ENCODE data around the gene DNMT3L. TPM values are rescaled to one million over a fixed set of nuclear protein-coding genes. Genes with fewer than 3 reads are reported as not detected.

Gene DNMT3L
- total and polyA plus RNA-seq, 11 donors = not detected

Other genes with a start within 250 kb of the DNMT3L start
- 10 to 100 TPM; 14.6 to 32.0 (median 22.5) TPM for gene TRAPPC10, start 249.6 kb downstream of the DNMT3L start, total RNA-seq
- 10 to 100 TPM in 1 of 2 donors, 1 to 10 TPM in 1; 5.6 to 12.0 TPM for gene TRAPPC10, start 249.6 kb downstream of the DNMT3L start, polyA plus RNA-seq
- gene PWP2, start 154.5 kb downstream of the DNMT3L start, total RNA-seq = 10 to 100 TPM in 1 of 9 donors, 1 to 10 TPM in 6, under 1 TPM in 1, not detected in 1; 0.70 to 10.2 (median 5.0) TPM
- gene PWP2, start 154.5 kb downstream of the DNMT3L start, polyA plus RNA-seq = 1 to 10 TPM; 1.1 to 6.0 TPM
- 100 to 1,000 TPM in 2 of 9 donors, 10 to 100 TPM in 7; 10.2 to 140 (median 14.1) TPM for gene GATD3, start 128.2 kb downstream of the DNMT3L start, total RNA-seq
- gene GATD3, start 128.2 kb downstream of the DNMT3L start, polyA plus RNA-seq = 100 to 1,000 TPM in 1 of 2 donors, 10 to 100 TPM in 1; 26.5 to 109 TPM
- gene ICOSLG, start 21.0 kb downstream of the DNMT3L start, total RNA-seq = 1 to 10 TPM in 8 of 9 donors, under 1 TPM in 1; 0.78 to 5.5 (median 1.5) TPM
- gene ICOSLG, start 21.0 kb downstream of the DNMT3L start, polyA plus RNA-seq = 1 to 10 TPM in 1 of 2 donors, under 1 TPM in 1; 0.80 to 2.6 TPM
- under 1 TPM in 2 of 9 donors, not detected in 7; 0.16 to 0.21 TPM for gene AIRE, start 24.0 kb upstream of the DNMT3L start, total RNA-seq
- under 1 TPM in 1 of 2 donors, not detected in 1; 0.03 TPM for gene AIRE, start 24.0 kb upstream of the DNMT3L start, polyA plus RNA-seq
- gene PFKL, start 38.2 kb upstream of the DNMT3L start, total RNA-seq = 10 to 100 TPM; 36.9 to 85.1 (median 46.1) TPM
- gene PFKL, start 38.2 kb upstream of the DNMT3L start, polyA plus RNA-seq = 10 to 100 TPM; 34.0 to 61.6 TPM
- 10 to 100 TPM; 10.4 to 31.6 (median 15.3) TPM for gene CFAP410, start 77.5 kb upstream of the DNMT3L start, total RNA-seq
- 10 to 100 TPM; 18.6 to 20.3 TPM for gene CFAP410, start 77.5 kb upstream of the DNMT3L start, polyA plus RNA-seq
- gene TRPM2, start 91.7 kb upstream of the DNMT3L start, total RNA-seq = 10 to 100 TPM in 1 of 9 donors, 1 to 10 TPM in 4, under 1 TPM in 4; 0.66 to 20.5 (median 1.2) TPM
- gene TRPM2, start 91.7 kb upstream of the DNMT3L start, polyA plus RNA-seq = 1 to 10 TPM in 1 of 2 donors, under 1 TPM in 1; 0.91 to 1.2 TPM
- gene LRRC3, start 193.6 kb upstream of the DNMT3L start, total RNA-seq = 1 to 10 TPM; 1.7 to 5.3 (median 2.3) TPM
- gene LRRC3, start 193.6 kb upstream of the DNMT3L start, polyA plus RNA-seq = 1 to 10 TPM; 1.4 to 5.8 TPM